Measurements from ENCODE around the gene DGKI.
"Not testable (repeated sequence)": the region's sequence is repeated elsewhere in the genome, so short reads cannot be mapped to it uniquely, and the experiment has no call there.

DGKI gene

GRCh38 chr7:137454767-137455166 is 392.0 kb downstream of the DGKI start:
- no peak for DNase-seq
- H3K4me3 Mint-ChIP-seq: no peak overlapping the region
- no peaks in the 10 kb centered on the region for H3K9me3 Mint-ChIP-seq
- no peak overlapping the region for H3K27ac Mint-ChIP-seq
- no peak for ATAC-seq
- peaks cover 5% of the 10 kb centered on the region for H3K27me3 Mint-ChIP-seq
- no peaks in the 10 kb centered on the region for H3K4me1 Mint-ChIP-seq

- no peak overlapping the region for H3K4me3 Mint-ChIP-seq
- H3K4me1 Mint-ChIP-seq: no peaks in the 10 kb centered on the region
- H3K27me3 Mint-ChIP-seq: peaks cover under 1% of the 10 kb centered on the region
- ATAC-seq: no peak
- H3K27ac Mint-ChIP-seq: no peak overlapping the region
- no peak for DNase-seq
- H3K9me3 Mint-ChIP-seq: no peaks in the 10 kb centered on the region
Observed at GRCh38 chr7:137454246-137454724, 392.5 kb downstream of the DGKI start.

GRCh38 chr7:137453356-137453755 is 393.4 kb downstream of the DGKI start:
- Mint-ChIP-seq H3K4me1 (no peaks in the 10 kb centered on the region), H3K27me3 (peaks cover 1% of the 10 kb centered on the region), H3K27ac (no peak overlapping the region), H3K4me3 (no peak overlapping the region), H3K9me3 (no peaks in the 10 kb centered on the region)
- ATAC-seq (no peak), DNase-seq (no peak)

- H3K4me1 Mint-ChIP-seq: no peaks in the 10 kb centered on the region
- H3K4me3 Mint-ChIP-seq: no peak overlapping the region
- H3K27ac Mint-ChIP-seq: no peak overlapping the region
- no peak for ATAC-seq
- peaks cover 10% of the 10 kb centered on the region for H3K27me3 Mint-ChIP-seq
- H3K9me3 Mint-ChIP-seq: no peaks in the 10 kb centered on the region
- no peak for DNase-seq
Observed at GRCh38 chr7:137449016-137449415, 397.8 kb downstream of the DGKI start.

GRCh38 chr7:137448572-137448971 is 398.2 kb downstream of the DGKI start:
- not testable (repeated sequence) for ATAC-seq, H3K9me3 Mint-ChIP-seq, H3K4me3 Mint-ChIP-seq, H3K27ac Mint-ChIP-seq, H3K4me1 Mint-ChIP-seq, DNase-seq
- peaks cover 10% of the 10 kb centered on the region for H3K27me3 Mint-ChIP-seq

- Mint-ChIP-seq H3K27me3 (peaks cover 10% of the 10 kb centered on the region), H3K27ac (no peak overlapping the region), H3K4me3 (no peak overlapping the region), H3K9me3 (no peaks in the 10 kb centered on the region), H3K4me1 (no peaks in the 10 kb centered on the region)
- no peak for DNase-seq
- ATAC-seq: no peak
Observed at GRCh38 chr7:137446025-137446424, 400.7 kb downstream of the DGKI start.

- Mint-ChIP-seq H3K4me1 (no peaks in the 10 kb centered on the region), H3K9me3 (no peaks in the 10 kb centered on the region), H3K27ac (no peak overlapping the region), H3K4me3 (no peak overlapping the region), H3K27me3 (peaks cover 10% of the 10 kb centered on the region)
- DNase-seq: no peak
- no peak for ATAC-seq
Observed at GRCh38 chr7:137445268-137445667, 401.5 kb downstream of the DGKI start.

GRCh38 chr7:137443616-137444015 is 403.2 kb downstream of the DGKI start:
- Mint-ChIP-seq H3K4me3 (no peak overlapping the region), H3K9me3 (no peaks in the 10 kb centered on the region), H3K27me3 (peaks cover 10% of the 10 kb centered on the region), H3K4me1 (no peaks in the 10 kb centered on the region), H3K27ac (no peak overlapping the region)
- DNase-seq (no peak), ATAC-seq (no peak)

- DNase-seq: no peak
- H3K27ac Mint-ChIP-seq: no peak overlapping the region
- H3K4me3 Mint-ChIP-seq: no peak overlapping the region
- no peaks in the 10 kb centered on the region for H3K4me1 Mint-ChIP-seq
- no peak for ATAC-seq
- no peaks in the 10 kb centered on the region for H3K27me3 Mint-ChIP-seq
- H3K9me3 Mint-ChIP-seq: no peaks in the 10 kb centered on the region
Observed at GRCh38 chr7:137441451-137441850, 405.3 kb downstream of the DGKI start.

- H3K27me3 Mint-ChIP-seq: no peaks in the 10 kb centered on the region
- DNase-seq: no peak
- H3K27ac Mint-ChIP-seq: no peak overlapping the region
- ATAC-seq: no peak
- H3K4me3 Mint-ChIP-seq: no peak overlapping the region
- H3K9me3 Mint-ChIP-seq: no peaks in the 10 kb centered on the region
- H3K4me1 Mint-ChIP-seq: no peaks in the 10 kb centered on the region
Observed at GRCh38 chr7:137439829-137440825, 406.6 kb downstream of the DGKI start.

GRCh38 chr7:137434946-137435345 is 411.8 kb downstream of the DGKI start:
- Mint-ChIP-seq H3K27me3 (no peaks in the 10 kb centered on the region), H3K4me3 (no peak overlapping the region), H3K27ac (no peak overlapping the region), H3K4me1 (no peaks in the 10 kb centered on the region), H3K9me3 (no peaks in the 10 kb centered on the region)
- DNase-seq (no peak), ATAC-seq (no peak)

- Mint-ChIP-seq H3K27me3 (no peaks in the 10 kb centered on the region), H3K9me3 (no peaks in the 10 kb centered on the region), H3K27ac (no peak overlapping the region), H3K4me3 (no peak overlapping the region), H3K4me1 (no peaks in the 10 kb centered on the region)
- DNase-seq: no peak
- ATAC-seq: no peak
Observed at GRCh38 chr7:137434530-137434929, 412.2 kb downstream of the DGKI start.

GRCh38 chr7:137423321-137423720 is 423.5 kb downstream of the DGKI start:
- no peak for ATAC-seq
- no peak overlapping the region for H3K27ac Mint-ChIP-seq
- H3K9me3 Mint-ChIP-seq: peaks cover 0 to 7% of the 10 kb centered on the region in 2 donors
- no peak overlapping the region for H3K4me3 Mint-ChIP-seq
- H3K27me3 Mint-ChIP-seq: no peaks in the 10 kb centered on the region
- DNase-seq: no peak
- H3K4me1 Mint-ChIP-seq: no peaks in the 10 kb centered on the region

- Mint-ChIP-seq H3K27me3 (no peaks in the 10 kb centered on the region), H3K27ac (no peak overlapping the region), H3K4me3 (no peak overlapping the region), H3K9me3 (peaks cover 0 to 7% of the 10 kb centered on the region in 2 donors), H3K4me1 (no peaks in the 10 kb centered on the region)
- ATAC-seq: no peak
- no peak for DNase-seq
Observed at GRCh38 chr7:137421366-137421765, 425.4 kb downstream of the DGKI start.

- H3K4me3 Mint-ChIP-seq: no peak overlapping the region
- DNase-seq (no peak), ATAC-seq (no peak)
- H3K9me3 Mint-ChIP-seq: no peaks in the 10 kb centered on the region
- no peak overlapping the region for H3K27ac Mint-ChIP-seq
- H3K4me1 Mint-ChIP-seq: no peaks in the 10 kb centered on the region
- H3K27me3 Mint-ChIP-seq: no peaks in the 10 kb centered on the region
Observed at GRCh38 chr7:137418841-137419240, 427.9 kb downstream of the DGKI start.

- H3K27ac Mint-ChIP-seq: no peak overlapping the region
- no peaks in the 10 kb centered on the region for H3K9me3 Mint-ChIP-seq
- DNase-seq (no peak), ATAC-seq (no peak)
- no peaks in the 10 kb centered on the region for H3K27me3 Mint-ChIP-seq
- H3K4me3 Mint-ChIP-seq: no peak overlapping the region
- H3K4me1 Mint-ChIP-seq: no peaks in the 10 kb centered on the region
Observed at GRCh38 chr7:137417464-137417863, 429.3 kb downstream of the DGKI start.

Measured in stimulated activated naive CD8-positive, alpha-beta T cell treated with anti-CD3 and anti-CD28 coated beads, Interleukin-15, amount 100 ng/mL, for 72 hours (primary cell).